NOMO-1 treated with DMSO at 0.1 percent for 48 hours (cell line): ENCODE measurements around the gene IL1R1.

Source experiments
- DNase-seq: peaks from one replicate; lab custom pipeline; 2025; ENCODE audit not compliant: unreplicated experiment; lab: John Stamatoyannopoulos, UW

The IL1R1 gene

DNA sequence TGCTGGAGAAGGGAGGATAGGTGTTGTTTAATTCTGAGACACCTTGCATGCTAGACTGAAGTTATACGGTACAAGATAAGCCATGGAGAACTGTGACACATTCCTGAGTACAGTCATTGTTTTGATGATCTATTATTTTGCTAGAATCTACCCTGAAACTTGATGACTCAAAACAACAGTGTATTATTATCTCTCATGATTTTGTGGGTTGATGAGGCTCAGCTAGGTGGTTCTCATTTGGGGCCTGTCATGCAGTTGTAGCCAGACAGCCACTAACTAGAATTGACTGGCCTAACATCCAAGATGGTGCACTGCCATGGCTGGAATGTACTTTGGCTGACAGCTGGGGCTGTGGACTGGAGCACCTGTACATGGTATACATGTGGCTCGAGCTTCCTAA is 5.4 kb upstream of the IL1R1 start:
- no peak for DNase-seq

DNA sequence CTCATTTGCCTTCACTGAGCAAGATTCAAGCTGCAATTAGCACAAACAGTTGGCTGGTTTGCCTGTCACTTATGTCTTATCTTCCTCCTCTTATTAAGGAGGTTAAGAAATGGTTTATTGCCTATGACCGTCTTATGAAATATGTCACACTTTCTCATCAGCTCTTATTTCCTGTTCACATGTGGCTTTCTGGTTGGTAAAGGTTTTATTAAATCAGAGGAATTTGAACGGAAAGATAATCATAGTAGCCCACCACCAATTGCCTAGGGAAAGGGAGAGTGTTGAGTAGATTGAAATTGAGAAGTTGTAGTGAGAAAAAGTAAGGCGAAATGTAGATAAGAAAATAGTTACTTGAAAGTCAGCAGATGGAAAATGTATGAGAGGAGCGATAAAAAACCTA is 4.2 kb upstream of the IL1R1 start:
- DNase-seq = peak; percentile 74

DNA sequence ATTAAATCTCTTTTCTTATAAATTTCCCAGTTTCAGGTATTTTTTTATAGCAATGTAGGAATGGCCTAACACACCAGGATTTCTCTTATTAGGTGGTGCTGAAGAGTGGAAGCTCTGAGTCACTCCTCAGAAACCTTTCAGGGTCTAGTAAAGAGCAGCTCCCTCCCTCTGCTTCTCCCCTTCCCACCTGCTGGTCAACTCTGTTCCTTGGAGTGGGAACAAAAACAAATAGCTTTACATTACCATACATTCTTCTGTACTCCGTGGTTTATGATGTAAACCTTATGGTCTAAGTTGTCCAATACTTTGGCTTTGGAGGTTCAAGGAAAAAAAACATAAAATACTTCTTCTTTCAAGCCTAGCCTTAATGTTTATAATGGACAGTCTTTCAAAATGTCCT is 2.7 kb upstream of the IL1R1 start:
- DNase-seq = no peak

- DNase-seq = no peak
These were observed 2.2 kb upstream of the IL1R1 start for GRCh38 chr2:102140377-102140776.

- no peak for DNase-seq
These were observed 1.3 kb upstream of the IL1R1 start for GRCh38 chr2:102141011-102141943.

DNA sequence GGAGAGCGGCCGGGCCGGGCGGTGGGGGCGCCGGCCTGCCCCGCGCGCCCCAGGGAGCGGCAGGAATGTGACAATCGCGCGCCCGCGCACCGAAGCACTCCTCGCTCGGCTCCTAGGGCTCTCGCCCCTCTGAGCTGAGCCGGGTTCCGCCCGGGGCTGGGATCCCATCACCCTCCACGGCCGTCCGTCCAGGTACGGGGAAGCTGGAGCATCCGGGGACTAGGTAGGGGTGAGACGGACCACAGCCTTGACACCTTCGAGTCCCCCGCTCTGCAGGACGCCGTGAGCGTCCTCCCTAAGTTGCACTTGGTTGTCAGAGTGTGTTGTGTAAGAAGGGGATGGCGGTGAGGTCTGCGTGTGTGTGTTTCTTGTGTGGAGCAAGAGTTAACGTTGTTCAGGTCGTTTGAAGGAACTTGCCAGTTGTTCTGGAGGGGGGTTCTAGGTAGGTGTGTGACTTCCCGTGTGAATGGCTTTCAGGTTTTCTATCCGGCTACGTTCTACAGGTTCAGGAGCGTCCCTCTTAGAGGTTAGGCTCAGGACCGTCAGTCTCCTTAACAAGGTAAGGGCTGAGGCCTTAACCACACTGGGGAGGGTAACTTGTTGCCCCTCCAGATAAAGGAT is 393 bp downstream of the IL1R1 start:
- peak; percentile 41 for DNase-seq

DNA sequence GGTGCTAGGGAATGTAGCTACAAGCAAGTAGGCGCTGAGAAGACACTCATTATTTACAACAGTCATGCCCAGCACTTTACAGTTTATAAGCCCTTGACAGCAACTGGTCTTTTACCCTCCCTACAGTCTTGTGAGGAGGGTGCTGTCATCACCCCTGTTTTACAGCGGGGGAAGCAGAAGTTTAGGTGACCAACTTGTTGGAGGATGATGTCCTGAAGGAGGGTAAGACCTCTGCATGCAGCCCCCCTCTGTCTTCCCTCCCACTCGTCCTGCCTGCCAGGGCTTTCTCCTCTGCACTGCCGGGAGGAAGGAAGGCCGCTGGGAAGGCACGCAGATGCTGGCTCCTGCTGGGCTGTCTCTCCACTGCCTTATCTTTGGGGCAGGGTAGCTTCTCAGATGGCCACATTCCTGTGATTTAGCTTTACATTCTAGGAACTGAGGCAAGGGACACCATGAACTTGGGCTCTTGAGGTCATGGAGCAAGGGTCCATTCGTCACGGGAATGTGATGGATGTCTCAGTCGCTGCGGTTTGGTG is 972 bp downstream of the IL1R1 start:
- DNase-seq = no peak

DNA sequence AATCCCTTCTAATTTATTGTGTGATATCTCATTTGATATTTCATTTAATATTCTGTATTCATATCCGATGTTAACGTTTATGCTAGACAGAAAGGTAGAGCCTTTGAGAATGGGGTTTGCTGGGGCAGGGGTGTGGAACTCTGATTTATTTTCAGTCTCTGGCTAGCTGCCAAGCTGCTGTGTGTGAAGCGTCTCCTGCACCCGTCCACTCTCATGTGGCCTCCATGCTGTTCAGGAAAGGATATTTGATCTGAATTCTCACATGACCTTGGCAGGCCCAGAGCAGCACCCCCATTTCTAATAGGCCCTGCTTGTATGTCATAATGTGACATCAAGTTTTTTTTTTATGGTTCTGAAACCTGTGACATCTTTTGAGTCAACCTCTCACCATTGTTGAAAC is 1.6 kb downstream of the IL1R1 start:
- DNase-seq = no peak

DNA sequence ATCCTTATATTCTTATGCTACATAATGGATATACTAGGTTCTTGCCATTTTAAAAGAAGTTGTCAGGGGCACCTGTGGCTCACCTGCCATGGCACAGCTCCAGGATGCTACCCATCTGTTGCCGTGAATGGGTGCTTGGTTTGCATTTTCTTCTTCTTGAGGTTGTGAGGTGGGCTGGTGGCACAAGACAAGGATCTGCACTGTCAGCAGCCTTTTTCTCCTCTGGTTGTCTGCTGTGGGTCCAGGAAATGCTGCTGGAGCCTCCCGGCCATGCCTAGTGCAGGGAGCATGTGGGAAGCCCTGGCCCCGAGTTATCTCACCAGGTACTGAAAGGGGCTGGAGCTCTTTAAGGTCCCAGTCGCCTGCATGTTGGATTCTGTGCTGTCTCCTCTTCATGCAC is 2.6 kb downstream of the IL1R1 start:
- no peak for DNase-seq

DNA sequence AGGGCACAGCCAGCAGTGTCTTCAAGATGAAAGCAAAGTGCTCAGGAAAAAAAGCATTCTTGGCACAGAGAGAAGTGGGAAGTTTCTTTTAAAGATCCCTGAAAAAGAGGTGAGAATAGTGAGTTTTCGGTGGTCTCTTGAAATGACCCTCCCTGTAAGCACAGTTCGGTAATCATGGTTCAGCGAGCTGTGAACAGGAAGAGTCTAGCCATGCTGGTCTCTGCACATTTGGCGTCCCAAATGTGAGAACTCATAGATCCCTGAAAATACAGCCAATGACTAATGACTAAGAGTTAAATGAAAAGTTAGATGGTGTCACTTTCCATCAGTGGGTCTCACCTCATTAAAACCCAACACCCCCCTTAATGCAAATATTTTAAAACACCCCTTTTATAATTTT is 3.4 kb downstream of the IL1R1 start:
- DNase-seq = no peak

GRCh38 chr2:102147935-102148334 is 5.4 kb downstream of the IL1R1 start:
- no peak for DNase-seq

DNA sequence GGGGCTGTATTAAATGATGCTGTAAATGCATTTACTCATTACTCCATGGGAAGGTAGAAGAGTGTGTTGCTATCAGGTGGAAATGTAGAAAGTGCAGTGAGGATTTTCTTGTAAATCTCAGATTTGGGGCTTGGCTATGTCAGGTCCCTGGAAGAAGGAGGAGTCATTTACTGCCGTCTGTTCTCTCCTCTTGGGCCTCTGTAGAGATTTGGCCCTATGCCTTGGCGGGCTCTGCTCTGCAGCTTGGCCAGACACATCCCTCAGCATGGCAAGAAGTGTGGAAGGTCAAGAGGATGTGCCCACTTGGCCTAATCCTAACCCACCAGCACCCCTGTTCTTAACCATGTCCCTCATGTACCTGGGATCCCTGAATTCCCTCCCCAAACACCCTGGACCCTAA is 6.7 kb downstream of the IL1R1 start:
- no peak for DNase-seq

- no peak for DNase-seq
These were observed 7.3 kb downstream of the IL1R1 start for GRCh38 chr2:102149644-102150455.

DNA sequence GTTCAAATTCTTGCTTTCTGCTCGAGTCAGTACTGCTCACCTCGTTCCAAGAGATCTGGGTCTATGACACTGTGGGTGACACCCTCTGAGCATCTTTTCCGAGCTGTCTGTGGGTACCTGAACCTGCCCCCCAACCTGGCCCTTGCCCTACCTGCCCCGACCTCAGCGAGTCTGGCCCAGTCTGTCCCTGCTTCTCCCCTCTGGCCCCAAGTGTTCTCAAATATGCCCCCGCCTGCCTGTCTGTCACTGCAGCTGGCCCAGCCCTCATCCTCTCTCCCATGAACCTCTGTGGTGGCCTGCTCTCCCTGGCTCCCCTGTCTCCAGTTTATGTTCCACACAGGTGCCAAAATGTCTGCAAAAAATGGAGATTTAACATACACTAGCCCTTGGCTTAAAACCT is 11.8 kb downstream of the IL1R1 start:
- DNase-seq = no peak

GRCh38 chr2:102154946-102155702 is 12.6 kb downstream of the IL1R1 start:
- DNase-seq = no peak

GRCh38 chr2:102155703-102156515 is 13.4 kb downstream of the IL1R1 start:
- peak; percentile 44 for DNase-seq

GRCh38 chr2:102158011-102158755 is 15.6 kb downstream of the IL1R1 start:
- DNase-seq = no peak

DNA sequence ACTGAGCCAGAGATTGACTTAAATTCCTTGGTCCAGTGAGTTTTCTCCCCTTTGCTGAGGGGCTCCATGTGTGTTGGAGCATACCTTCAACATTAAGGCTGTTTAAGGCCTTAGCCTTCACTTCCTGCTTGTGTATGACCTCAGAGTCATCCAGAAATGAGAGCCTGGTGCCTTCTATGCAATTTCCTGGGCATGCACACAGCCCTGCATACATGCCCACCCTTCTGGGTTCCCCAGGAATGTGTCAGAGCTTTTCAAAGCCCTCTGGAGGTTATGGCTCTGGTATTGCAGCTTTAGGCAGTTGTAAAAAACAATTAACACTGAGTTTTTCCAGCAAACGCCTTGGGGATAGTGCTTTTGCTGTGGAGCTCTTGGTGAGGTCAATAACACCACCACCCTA is 16.7 kb downstream of the IL1R1 start:
- no peak for DNase-seq

DNA sequence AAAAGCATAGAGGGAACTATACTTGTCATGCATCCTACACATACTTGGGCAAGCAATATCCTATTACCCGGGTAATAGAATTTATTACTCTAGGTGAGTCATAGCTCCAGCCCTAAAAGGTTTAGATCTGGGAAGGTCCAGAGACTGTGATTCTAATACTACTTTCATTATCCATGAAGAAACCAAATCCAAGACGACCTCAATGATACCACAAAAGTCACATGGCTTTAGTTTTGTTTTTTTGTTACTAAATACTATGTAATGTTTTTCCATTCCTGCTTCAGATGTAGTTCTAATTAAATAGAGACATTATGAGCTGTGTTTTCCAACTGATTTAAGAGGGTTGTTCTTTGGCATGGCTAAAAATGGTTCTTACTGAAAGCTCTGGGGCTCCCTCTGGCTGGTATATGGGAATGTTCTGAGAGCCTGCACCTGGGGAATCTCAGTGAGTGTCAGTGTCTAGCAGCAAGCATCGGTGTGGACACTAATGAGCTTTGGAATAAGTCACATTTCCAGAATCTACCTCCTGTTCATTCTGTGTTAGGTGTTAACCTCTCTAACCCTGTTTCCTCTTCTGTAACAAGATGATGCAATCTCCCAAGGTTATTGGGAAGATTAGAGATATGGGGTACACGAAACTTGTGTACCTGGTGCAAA is 23.8 kb downstream of the IL1R1 start:
- no peak for DNase-seq
